ENCODE measurements around the gene NPC1L1.

GRCh38 chr7:44555350-44555749, 14.2 kb upstream of the NPC1L1 start:
- TF ChIP-seq CTCF (IDR thresholded peaks at IDR 0.05) (no peak), POLR2A (IDR thresholded peaks at IDR 0.05) (no peak), EP300 (IDR thresholded peaks at IDR 0.05) (no peak)
